NCI-H2196 (cell line): ENCODE measurements around the gene ZEB2.

Experiments used
- DNase-seq: peaks from one replicate; lab custom pipeline; 2025; ENCODE audit not compliant: unreplicated experiment; lab: John Stamatoyannopoulos, UW

ZEB2 gene

GRCh38 chr2:144453486-144454158 lies 66.3 kb downstream of the ZEB2 start:
- no peak for DNase-seq

- DNase-seq = no peak
These were observed 67.0 kb downstream of the ZEB2 start for GRCh38 chr2:144452989-144453336.

- DNase-seq = no peak
These were observed 67.5 kb downstream of the ZEB2 start for GRCh38 chr2:144452169-144452988.

- no peak for DNase-seq
These were observed 68.5 kb downstream of the ZEB2 start for GRCh38 chr2:144451443-144451842.

- DNase-seq = no peak
These were observed 70.9 kb downstream of the ZEB2 start for GRCh38 chr2:144449028-144449406.

- DNase-seq = no peak
These were observed 71.4 kb downstream of the ZEB2 start for GRCh38 chr2:144448389-144449027.

- no peak for DNase-seq
These were observed 72.4 kb downstream of the ZEB2 start for GRCh38 chr2:144447535-144447934.

GRCh38 chr2:144446136-144446535 lies 73.8 kb downstream of the ZEB2 start:
- DNase-seq = no peak

GRCh38 chr2:144445196-144445595 lies 74.7 kb downstream of the ZEB2 start:
- no peak for DNase-seq

GRCh38 chr2:144443837-144444817 lies 75.8 kb downstream of the ZEB2 start:
- DNase-seq = no peak

GRCh38 chr2:144441711-144442141 lies 78.2 kb downstream of the ZEB2 start:
- no peak for DNase-seq

- no peak for DNase-seq
These were observed 79.9 kb downstream of the ZEB2 start for GRCh38 chr2:144439993-144440392.

- no peak for DNase-seq
These were observed 80.9 kb downstream of the ZEB2 start for GRCh38 chr2:144438801-144439631.

- DNase-seq = no peak
These were observed 82.3 kb downstream of the ZEB2 start for GRCh38 chr2:144437636-144438035.

- no peak for DNase-seq
These were observed 85.3 kb downstream of the ZEB2 start for GRCh38 chr2:144434425-144435222.

- no peak for DNase-seq
These were observed 87.0 kb downstream of the ZEB2 start for GRCh38 chr2:144432921-144433320.

- DNase-seq = no peak
These were observed 87.9 kb downstream of the ZEB2 start for GRCh38 chr2:144431998-144432397.

- DNase-seq = no peak
These were observed 88.5 kb downstream of the ZEB2 start for GRCh38 chr2:144431392-144431783.

- no peak for DNase-seq
These were observed 89.1 kb downstream of the ZEB2 start for GRCh38 chr2:144430722-144431391.
